ENCODE results near the gene ARID3C. TPM values are rescaled to one million over a fixed set of nuclear protein-coding genes. Genes with fewer than 3 reads are reported as not detected.

Gene ARID3C, protein sequence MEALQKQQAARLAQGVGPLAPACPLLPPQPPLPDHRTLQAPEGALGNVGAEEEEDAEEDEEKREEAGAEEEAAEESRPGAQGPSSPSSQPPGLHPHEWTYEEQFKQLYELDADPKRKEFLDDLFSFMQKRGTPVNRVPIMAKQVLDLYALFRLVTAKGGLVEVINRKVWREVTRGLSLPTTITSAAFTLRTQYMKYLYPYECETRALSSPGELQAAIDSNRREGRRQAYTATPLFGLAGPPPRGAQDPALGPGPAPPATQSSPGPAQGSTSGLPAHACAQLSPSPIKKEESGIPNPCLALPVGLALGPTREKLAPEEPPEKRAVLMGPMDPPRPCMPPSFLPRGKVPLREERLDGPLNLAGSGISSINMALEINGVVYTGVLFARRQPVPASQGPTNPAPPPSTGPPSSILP
- under 1 TPM in 1 of 2 experiments, not detected in 1; 0.26 TPM for total RNA-seq

DNA sequence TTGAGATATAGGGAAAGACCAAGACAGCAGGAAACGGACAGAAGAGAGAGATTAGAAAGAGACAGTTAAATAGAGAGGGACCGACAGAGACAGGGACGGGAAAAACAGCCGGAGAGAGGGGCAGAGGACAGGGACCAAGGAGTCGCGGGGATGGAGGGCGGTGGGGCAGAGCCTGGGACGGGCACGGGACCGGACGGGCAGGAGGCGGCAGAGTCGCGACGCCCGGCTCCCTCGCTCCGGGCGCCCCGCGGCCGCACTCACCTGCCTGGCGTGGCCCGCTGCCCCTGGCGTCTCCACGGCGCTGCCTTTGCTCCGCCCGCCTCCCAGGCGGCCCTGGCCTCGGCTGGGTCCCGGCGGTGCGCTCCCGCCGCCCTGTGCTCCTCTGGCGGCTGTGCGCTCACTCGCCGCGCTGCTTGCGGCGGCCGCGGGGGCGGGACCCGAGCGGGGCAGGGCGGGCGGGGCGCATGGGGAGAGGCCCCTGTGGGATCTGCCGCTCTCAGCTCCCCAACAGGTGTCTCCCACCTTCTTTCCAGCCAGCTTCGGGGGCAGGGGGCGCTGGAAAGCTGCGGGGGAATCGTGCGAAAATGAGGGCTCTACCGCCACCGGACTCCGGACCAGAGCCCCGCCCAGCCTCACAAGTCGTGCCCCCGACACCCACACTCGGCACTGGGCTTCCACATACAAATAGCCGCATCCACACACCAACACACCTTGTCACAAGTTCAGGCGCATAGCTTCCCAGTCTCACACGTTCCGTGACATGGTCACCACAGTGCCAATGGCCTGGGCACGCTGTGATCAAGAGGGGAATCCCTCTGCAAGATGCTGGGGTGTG lies at the start of gene ARID3C:
ARID3C (minus strand) TSS at position 411 of the 835 bp plus-strand sequence. CDS start 1,052 bp downstream, outside the sequence.
- Mint-ChIP-seq H3K4me1 (peaks cover 12% of the 10 kb centered on the region), H3K27ac (no peak within 1 kb of the TSS)
- ATAC-seq, result peak; percentile 72

DNA sequence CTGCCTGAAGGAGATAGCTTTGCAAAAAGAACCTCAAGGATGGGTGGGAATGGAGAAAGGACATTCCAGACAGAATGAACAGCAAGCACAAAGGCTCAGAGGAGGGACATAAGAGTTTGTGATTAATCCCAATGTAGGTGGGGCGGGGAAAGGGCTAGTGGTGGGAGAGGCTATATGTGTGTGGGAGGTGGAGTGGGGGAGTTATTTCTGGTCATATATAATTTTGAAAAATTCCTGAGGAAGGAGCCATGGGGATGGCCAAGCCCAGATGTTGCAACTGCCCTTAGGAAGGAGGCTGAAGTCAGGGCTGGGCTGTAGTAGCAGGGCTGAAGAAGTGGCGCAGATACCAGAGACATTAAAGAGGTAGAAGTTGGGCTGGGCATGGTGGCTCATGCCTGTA lies 47.0 kb upstream of the ARID3C start:
- H3K9me3 Mint-ChIP-seq (ENCODE audit: low read depth), result no peaks in the 10 kb centered on the region
- CTCF ChIA-PET, result interaction anchor here (1.0 to 2.5 kb wide), 3 partner anchors 11 to 27 kb away, joined by 4 to 20 read pairs (median 6); no protein-coding TSS in a partner anchor
- H3K27me3 Mint-ChIP-seq, result no peaks in the 10 kb centered on the region
- H3K36me3 Mint-ChIP-seq, result peaks cover 2% of the 10 kb centered on the region
- no peak overlapping the region for H3K27ac Mint-ChIP-seq
- DNase-seq (no peak), ATAC-seq (no peak)
- H3K4me1 Mint-ChIP-seq, result no peaks in the 10 kb centered on the region
- H3K4me3 Mint-ChIP-seq, result no peak overlapping the region

More for the DNA sequence above, at the start of gene ARID3C:
- Mint-ChIP-seq H3K36me3 (peaks cover 6% of the 10 kb centered on the region), H3K4me3 (peak within 1 kb of the TSS; percentile 63), H3K9me3 (ENCODE audit: low read depth) (no peaks in the 10 kb centered on the region), H3K27me3 (peaks cover 62% of the 10 kb centered on the region)
- no peak for DNase-seq
- CTCF ChIA-PET, result interaction anchor here (0.8 to 12.5 kb wide), 5 partner anchors 10 to 251 kb away, joined by 3 to 293 read pairs (median 4); partner anchors contain the start of genes DCTN3 and RPP25L

DNA sequence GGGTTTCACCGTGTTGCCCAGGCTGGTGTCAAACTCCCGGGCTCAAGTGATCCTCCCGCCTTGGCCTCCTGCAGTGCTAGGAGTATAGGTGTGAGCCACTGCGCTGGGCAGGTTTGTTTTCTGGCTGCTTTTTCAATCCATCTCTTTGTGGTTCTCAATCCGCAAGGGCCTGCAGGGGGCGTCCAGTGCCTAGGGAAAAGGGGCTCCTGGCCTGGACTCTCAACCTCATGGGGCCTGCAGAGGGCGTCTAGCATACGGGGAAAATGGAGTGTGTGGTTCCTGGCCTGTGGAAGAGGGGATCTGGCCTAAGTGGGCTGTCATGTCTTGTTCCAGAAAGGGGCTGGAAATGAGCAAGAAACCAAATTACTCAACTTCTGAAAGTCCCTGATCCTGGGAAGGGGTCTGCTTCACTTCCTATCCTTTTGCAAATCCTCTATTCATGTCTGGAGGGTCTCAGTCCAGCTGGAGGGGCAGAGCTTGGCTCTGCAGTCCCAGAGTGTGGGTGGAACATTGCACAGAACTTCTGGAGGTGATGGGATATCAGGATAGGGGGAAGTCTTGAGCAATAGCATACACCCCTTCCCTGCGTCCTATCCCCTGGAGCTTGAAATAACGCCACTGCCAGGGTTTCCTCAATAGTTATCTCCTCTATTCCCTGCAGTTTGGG lies 46.3 kb upstream of the ARID3C start:
- Mint-ChIP-seq H3K4me3 (no peak overlapping the region), H3K36me3 (peaks cover 4% of the 10 kb centered on the region), H3K4me1 (no peaks in the 10 kb centered on the region), H3K27ac (no peak overlapping the region), H3K9me3 (ENCODE audit: low read depth) (no peaks in the 10 kb centered on the region), H3K27me3 (no peaks in the 10 kb centered on the region)
- peak; percentile 75 for ATAC-seq
- CTCF ChIA-PET, result interaction anchor here (1.0 to 2.5 kb wide), 4 partner anchors 10 to 27 kb away, joined by 3 to 20 read pairs (median 5); no protein-coding TSS in a partner anchor
- DNase-seq, result peak; percentile 71

DNA sequence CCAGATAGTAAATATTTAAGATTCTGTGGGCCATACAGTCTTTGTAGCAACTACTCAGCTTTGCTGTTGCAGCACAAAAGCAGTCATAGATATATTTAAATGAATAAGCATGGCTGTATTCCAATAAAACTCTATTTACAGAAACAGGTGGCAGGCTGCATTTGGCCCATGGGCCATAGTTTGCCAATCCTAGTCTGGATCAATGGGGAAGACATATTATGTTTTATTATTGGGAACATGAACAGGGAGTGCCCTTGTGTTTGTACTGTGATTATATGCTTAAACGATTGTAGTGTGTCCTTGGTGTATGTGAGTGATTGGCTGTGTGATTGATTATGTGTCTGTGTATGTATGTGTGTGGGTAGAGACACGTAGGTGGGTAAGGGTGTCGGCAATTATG lies 45.6 kb upstream of the ARID3C start:
- ATAC-seq (no peak), DNase-seq (no peak)
- Mint-ChIP-seq H3K4me1 (no peaks in the 10 kb centered on the region), H3K36me3 (peaks cover 7% of the 10 kb centered on the region), H3K27me3 (no peaks in the 10 kb centered on the region), H3K4me3 (no peak overlapping the region), H3K9me3 (ENCODE audit: low read depth) (no peaks in the 10 kb centered on the region), H3K27ac (no peak overlapping the region)
- CTCF ChIA-PET, result interaction anchor here (1.2 to 2.5 kb wide), 3 partner anchors 11 to 28 kb away, joined by 3 to 20 read pairs (median 6); no protein-coding TSS in a partner anchor

DNA sequence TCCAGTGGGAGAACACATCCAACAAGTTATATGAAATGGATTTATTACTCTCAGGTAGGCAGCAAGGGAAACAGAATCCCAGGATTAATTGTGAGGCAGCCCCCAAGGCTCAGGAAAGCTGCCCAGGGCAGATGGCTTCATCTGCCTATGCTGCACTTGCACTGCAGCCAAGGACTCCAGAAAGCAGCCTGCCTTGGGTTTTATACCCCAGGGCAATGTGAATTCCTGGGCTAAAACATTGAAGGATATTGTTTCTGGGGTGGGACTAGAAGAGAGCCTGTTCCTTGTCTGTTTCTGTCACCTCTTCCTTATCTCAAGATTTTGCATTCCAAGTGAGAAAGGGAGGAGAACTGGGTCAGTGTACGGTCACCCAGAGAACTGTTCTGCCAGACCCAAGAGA lies 42.4 kb upstream of the ARID3C start:
- ATAC-seq (no peak), DNase-seq (no peak)
- Mint-ChIP-seq H3K36me3 (peaks cover 21% of the 10 kb centered on the region), H3K27ac (no peak overlapping the region), H3K27me3 (no peaks in the 10 kb centered on the region), H3K4me3 (no peak overlapping the region), H3K4me1 (peaks cover 2% of the 10 kb centered on the region), H3K9me3 (ENCODE audit: low read depth) (peaks cover 3% of the 10 kb centered on the region)
- CTCF ChIA-PET, result interaction anchor here (1.9 kb wide), 1 partner anchor 30 kb away, joined by 14 read pairs; no protein-coding TSS in a partner anchor

DNA sequence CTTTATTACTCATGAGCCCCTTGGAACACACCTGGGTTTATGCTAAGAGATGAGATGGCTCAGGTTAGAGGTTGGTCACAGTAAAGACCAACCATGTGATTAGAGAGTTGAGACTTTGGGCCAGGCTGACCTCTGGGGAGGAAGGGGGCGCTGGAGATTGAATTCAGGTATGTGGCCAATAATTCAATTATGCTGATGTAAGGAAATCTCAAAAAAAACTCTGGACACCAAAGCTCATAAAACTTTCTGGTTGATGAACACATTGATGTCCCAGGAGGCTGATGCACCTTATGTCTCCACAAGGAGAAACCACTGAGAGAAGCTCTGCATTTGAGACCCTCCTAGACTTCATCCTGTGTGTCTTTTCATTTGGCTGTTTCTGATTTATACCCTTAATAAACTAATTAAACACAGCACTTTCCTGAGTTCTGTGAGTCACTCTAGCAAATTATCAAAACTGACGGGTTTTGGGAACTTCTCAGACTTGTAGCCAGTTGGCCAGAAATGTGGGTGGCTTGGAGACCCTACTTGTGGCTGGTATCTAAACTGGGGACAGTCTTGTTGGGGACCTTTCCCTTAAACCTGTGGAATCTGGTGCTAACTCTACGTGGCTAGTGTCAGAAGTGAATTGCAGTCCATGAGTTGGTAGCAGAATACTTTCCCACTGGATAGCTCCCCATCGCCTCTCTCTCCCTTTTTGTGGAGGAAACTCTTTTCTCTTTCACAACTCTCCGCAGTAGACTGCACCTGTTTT lies 41.1 kb upstream of the ARID3C start:
- Mint-ChIP-seq H3K36me3 (peaks cover 23% of the 10 kb centered on the region), H3K27ac (no peak overlapping the region), H3K27me3 (no peaks in the 10 kb centered on the region), H3K9me3 (ENCODE audit: low read depth) (peaks cover 3% of the 10 kb centered on the region), H3K4me1 (peaks cover 5% of the 10 kb centered on the region), H3K4me3 (no peak overlapping the region)
- no peak for ATAC-seq
- DNase-seq, result no peak
- CTCF ChIA-PET, result interaction anchor here (1.9 kb wide), 1 partner anchor 31 kb away, joined by 14 read pairs; no protein-coding TSS in a partner anchor

DNA sequence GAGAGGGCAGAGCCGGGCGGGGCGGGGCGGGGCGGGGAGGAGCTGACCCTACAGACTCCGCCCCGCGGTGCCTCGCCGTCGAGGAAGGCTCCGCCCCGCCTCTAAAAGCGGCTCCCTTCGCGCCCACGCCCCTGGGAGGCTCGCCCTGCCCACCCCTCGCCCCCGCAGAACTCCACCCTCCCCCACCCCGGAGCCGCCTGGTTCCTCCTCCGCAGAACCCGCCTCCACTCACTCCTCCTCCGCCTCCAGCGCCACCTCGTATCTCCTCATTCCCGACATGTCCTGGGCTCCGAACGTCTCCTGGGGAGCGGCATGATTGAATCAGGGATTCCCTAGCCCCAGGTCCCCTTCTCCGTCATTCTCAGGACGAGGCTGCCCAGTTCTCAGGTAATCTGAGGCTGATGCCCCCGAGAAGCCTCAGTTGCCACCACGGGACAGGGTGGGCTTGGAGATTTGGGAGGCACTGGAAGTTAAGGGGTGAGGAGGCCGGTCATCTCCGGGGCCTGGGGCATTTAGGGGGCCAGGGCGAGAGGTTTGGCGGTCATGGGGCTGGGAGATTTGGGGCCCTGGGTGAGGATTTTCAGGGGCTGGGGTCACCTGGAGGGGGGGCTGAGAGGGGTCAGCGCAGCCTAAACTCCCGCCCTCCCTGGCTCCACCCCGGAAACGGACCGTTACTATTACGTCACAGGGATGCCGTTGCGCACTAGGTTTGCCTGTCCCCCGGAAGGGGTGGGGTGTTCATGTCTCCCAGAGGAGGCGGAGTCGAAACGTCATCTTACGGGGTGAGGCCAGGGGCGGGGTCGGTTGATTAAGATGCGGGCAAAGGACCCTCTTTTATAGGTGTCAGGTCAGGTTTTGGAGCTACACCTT lies 36.8 kb upstream of the ARID3C start:
- H3K27me3 Mint-ChIP-seq, result no peaks in the 10 kb centered on the region
- H3K9me3 Mint-ChIP-seq (ENCODE audit: low read depth), result peaks cover 3% of the 10 kb centered on the region
- H3K4me3 Mint-ChIP-seq, result peak overlapping the region; percentile 80
- DNase-seq (peak; percentile 94), ATAC-seq (peak; percentile 83)
- H3K36me3 Mint-ChIP-seq, result peaks cover 23% of the 10 kb centered on the region
- H3K4me1 Mint-ChIP-seq, result peaks cover 29% of the 10 kb centered on the region
- peak overlapping the region; percentile 90 for H3K27ac Mint-ChIP-seq
- CTCF ChIA-PET, result interaction anchor here (0.6 to 10.8 kb wide), 8 partner anchors 9 to 53 kb away, joined by 3 to 124 read pairs (median 6); partner anchors contain the start of genes DCTN3, GALT, IL11RA and RPP25L

DNA sequence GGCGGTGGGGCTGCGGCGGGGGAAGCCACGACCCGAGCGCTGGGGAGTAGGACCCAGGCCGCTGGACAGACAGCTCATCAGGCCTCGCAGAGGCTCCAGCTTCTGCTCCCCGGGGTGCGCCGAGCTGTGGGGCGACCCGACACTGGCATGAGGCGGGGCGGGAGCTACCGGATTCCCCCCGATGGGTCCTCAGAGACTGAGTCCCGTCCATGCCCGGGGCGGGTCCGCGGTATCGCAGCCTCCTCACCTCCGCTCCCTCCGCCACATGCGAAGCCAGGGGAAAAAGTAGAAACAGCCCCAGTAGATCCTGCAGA lies 36.2 kb upstream of the ARID3C start:
- no peaks in the 10 kb centered on the region for H3K27me3 Mint-ChIP-seq
- peak overlapping the region; percentile 80 for H3K4me3 Mint-ChIP-seq
- peaks cover 18% of the 10 kb centered on the region for H3K36me3 Mint-ChIP-seq
- H3K9me3 Mint-ChIP-seq (ENCODE audit: low read depth), result peaks cover 3% of the 10 kb centered on the region
- CTCF ChIA-PET, result interaction anchor here (0.6 to 10.8 kb wide), 9 partner anchors 9 to 53 kb away, joined by 3 to 124 read pairs (median 5); partner anchors contain the start of genes DCTN3, GALT, IL11RA and RPP25L
- peak overlapping the region; percentile 90 for H3K27ac Mint-ChIP-seq
- peaks cover 29% of the 10 kb centered on the region for H3K4me1 Mint-ChIP-seq
- ATAC-seq (no peak), DNase-seq (no peak)

DNA sequence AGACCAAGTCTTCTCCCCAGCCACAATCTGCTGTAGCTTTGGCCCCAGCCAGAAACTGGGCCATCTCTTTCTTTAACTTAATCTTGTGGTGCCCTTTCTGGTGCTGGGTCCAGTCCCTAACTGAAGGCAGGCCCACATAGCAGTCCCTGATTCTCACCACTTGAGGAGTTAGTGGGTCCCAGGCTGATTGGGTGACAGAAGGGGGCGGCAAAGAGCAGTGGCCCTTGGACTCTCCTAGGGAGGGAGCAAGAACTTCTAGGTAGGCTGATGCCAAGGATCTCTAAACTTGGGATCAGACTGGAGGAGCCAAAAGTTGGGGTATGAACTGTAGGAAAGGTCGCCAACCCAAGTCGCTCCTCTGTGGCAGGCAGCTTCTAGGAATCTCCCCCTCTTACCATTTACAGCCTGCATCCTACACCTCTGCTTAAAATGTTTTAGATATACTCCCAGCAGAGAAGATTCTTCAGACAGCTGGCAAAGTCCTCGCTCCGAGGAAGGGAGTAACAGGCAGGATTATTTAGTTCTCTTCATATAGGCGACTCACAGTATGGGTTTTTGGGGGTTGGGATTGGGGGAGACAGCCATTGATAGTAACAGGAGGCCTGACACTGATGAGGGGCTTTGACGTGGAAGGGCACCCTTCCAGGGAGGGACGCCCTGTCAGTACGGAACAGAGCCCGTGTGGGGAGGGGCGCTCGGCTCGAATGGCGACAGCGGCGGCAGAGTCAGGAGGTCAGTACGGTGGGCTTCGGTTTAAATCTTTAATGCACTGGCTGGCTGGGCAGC lies 35.6 kb upstream of the ARID3C start:
- peak overlapping the region; percentile 80 for H3K4me3 Mint-ChIP-seq
- peaks cover 29% of the 10 kb centered on the region for H3K4me1 Mint-ChIP-seq
- peak; percentile 90 for DNase-seq
- peak; percentile 56 for ATAC-seq
- CTCF ChIA-PET, result interaction anchor here (0.6 to 10.8 kb wide), 10 partner anchors 8 to 52 kb away, joined by 3 to 124 read pairs (median 6); partner anchors contain the start of genes DCTN3, GALT, IL11RA and RPP25L
- H3K36me3 Mint-ChIP-seq, result peaks cover 15% of the 10 kb centered on the region
- peaks cover 3% of the 10 kb centered on the region for H3K9me3 Mint-ChIP-seq (ENCODE audit: low read depth)
- H3K27ac Mint-ChIP-seq, result peak overlapping the region; percentile 90
- H3K27me3 Mint-ChIP-seq, result no peaks in the 10 kb centered on the region

DNA sequence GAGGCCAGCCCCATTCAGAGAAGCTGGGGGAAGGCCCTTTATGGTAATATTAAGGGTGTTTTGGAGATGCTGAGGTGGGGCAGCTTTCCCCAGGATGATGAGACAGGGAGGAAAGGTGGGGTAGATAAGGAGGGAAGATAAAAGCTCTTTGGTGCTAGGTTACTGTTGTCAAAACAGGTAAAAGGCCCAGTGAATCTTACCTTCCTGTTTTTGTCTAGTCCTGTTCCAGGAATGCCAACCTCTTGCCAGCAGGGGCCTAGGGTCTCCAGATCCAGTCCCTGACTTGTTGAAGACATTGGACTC lies 34.4 kb upstream of the ARID3C start:
- Mint-ChIP-seq H3K27ac (peak overlapping the region; percentile 70), H3K4me1 (peaks cover 29% of the 10 kb centered on the region), H3K4me3 (no peak overlapping the region), H3K36me3 (peaks cover 5% of the 10 kb centered on the region), H3K9me3 (ENCODE audit: low read depth) (no peaks in the 10 kb centered on the region), H3K27me3 (no peaks in the 10 kb centered on the region)
- DNase-seq (no peak), ATAC-seq (no peak)
- CTCF ChIA-PET, result interaction anchor here (0.6 to 10.8 kb wide), 5 partner anchors 12 to 39 kb away, joined by 3 to 124 read pairs (median 52); partner anchors contain the start of genes GALT, IL11RA and SIGMAR1

Measured in activated CD8-positive, alpha-beta memory T cell treated with anti-CD3 and anti-CD28 coated beads, Interleukin-2, amount 10 ng/mL, durations not matched to agents 7 days and 5 days (primary cell).